ENCODE data around the gene ZNF385B. TPM values are rescaled to one million over a fixed set of nuclear protein-coding genes. Genes with fewer than 3 reads are reported as not detected.

The ZNF385B gene
- total RNA-seq, 1 experiment from 2014 or later: 0.28 TPM

GRCh38 chr2:179434357-179434756, 427.1 kb downstream of the ZNF385B start:
- Histone ChIP-seq H3K4me3 (ENCODE audit: low read depth in 2 of 2, low read length in 2 of 2) (no peak overlapping the region), H3K4me1 (ENCODE audit: control insufficient read depth, insufficient read depth, low read length) (no peaks in the 10 kb centered on the region), H3K27ac (ENCODE audit: low read length) (no peak overlapping the region), H3K27me3 (ENCODE audit: control insufficient read depth, insufficient read depth, low read length) (no peaks in the 10 kb centered on the region), H3K9me3 (ENCODE audit: control insufficient read depth, insufficient read depth, low read depth, low read length) (no peaks in the 10 kb centered on the region), H3K36me3 (ENCODE audit: control insufficient read depth, insufficient read depth, low read length) (no peaks in the 10 kb centered on the region)
- POLR2A ChIA-PET: no interaction called here
- no peak for ATAC-seq
- in situ Hi-C loops (cut with HindIII; ENCODE audit: low pct_unique_long_range_greater_than_20kb, low sequenced_read_pairs) (no loop called here), intact Hi-C loops (cut with micrococcal nuclease; ENCODE audit: unreplicated experiment) (no loop called here)
- TF ChIP-seq SIN3A (IDR thresholded peaks at IDR 0.05; ENCODE audit: borderline replicate concordance, insufficient read depth, low read depth, low read length): no peak
- TF ChIP-seq POLR2AphosphoS5 (IDR thresholded peaks at IDR 0.05; ENCODE audit: low read depth, low read length): no peak
- no peak; the same call in 1 of the 2 replicates for TF ChIP-seq CTCF (IDR thresholded peaks at IDR 0.05)
- TF ChIP-seq REST (IDR thresholded peaks at IDR 0.05; ENCODE audit: insufficient read depth in 1 of 2, low read depth in 2 of 2, low read length in 1 of 2): no peak
- no peak for TF ChIP-seq TCF7L2 (IDR thresholded peaks at IDR 0.05; ENCODE audit: low read depth, low read length)
- no TSS peak for BruUV-seq (replicated peaks)
- DNase-seq (ENCODE audit: low read depth, low spot score): no peak
- CTCF ChIA-PET: no interaction called here

GRCh38 chr2:179432751-179433150, 428.7 kb downstream of the ZNF385B start:
- POLR2A ChIA-PET: no interaction called here
- no peak overlapping the region for H3K27ac ChIP-seq (ENCODE audit: low read length)
- H3K4me1 ChIP-seq (ENCODE audit: control insufficient read depth, insufficient read depth, low read length): no peaks in the 10 kb centered on the region
- no peak overlapping the region for H3K4me3 ChIP-seq (ENCODE audit: low read depth in 2 of 2, low read length in 2 of 2)
- no peaks in the 10 kb centered on the region for H3K27me3 ChIP-seq (ENCODE audit: control insufficient read depth, insufficient read depth, low read length)
- intact Hi-C loops (cut with micrococcal nuclease; ENCODE audit: unreplicated experiment) (no loop called here), in situ Hi-C loops (cut with HindIII; ENCODE audit: low pct_unique_long_range_greater_than_20kb, low sequenced_read_pairs) (no loop called here)
- TF ChIP-seq POLR2AphosphoS5 (IDR thresholded peaks at IDR 0.05; ENCODE audit: low read depth, low read length): no peak
- no peak for TF ChIP-seq TCF7L2 (IDR thresholded peaks at IDR 0.05; ENCODE audit: low read depth, low read length)
- TF ChIP-seq SIN3A (IDR thresholded peaks at IDR 0.05; ENCODE audit: borderline replicate concordance, insufficient read depth, low read depth, low read length): no peak
- no peak for TF ChIP-seq CTCF (IDR thresholded peaks at IDR 0.05)
- TF ChIP-seq REST (IDR thresholded peaks at IDR 0.05; ENCODE audit: insufficient read depth in 1 of 2, low read depth in 2 of 2, low read length in 1 of 2): no peak
- DNase-seq (ENCODE audit: low read depth, low spot score) (no peak), ATAC-seq (no peak)
- no peaks in the 10 kb centered on the region for H3K9me3 ChIP-seq (ENCODE audit: control insufficient read depth, insufficient read depth, low read depth, low read length)
- no peaks in the 10 kb centered on the region for H3K36me3 ChIP-seq (ENCODE audit: control insufficient read depth, insufficient read depth, low read length)
- BruUV-seq (replicated peaks): no TSS peak
- CTCF ChIA-PET: no interaction called here

All from Panc1 (cell line).